ENCODE data around the gene CPSF3.
"Not testable (repeated sequence)": the region's sequence is repeated elsewhere in the genome, so short reads cannot be mapped to it uniquely, and the experiment has no call there.

CPSF3 gene

GRCh38 chr2:9394816-9395215, 28.6 kb upstream of the CPSF3 start:
- DNase-seq (ENCODE audit: low spot score): no peak

DNA sequence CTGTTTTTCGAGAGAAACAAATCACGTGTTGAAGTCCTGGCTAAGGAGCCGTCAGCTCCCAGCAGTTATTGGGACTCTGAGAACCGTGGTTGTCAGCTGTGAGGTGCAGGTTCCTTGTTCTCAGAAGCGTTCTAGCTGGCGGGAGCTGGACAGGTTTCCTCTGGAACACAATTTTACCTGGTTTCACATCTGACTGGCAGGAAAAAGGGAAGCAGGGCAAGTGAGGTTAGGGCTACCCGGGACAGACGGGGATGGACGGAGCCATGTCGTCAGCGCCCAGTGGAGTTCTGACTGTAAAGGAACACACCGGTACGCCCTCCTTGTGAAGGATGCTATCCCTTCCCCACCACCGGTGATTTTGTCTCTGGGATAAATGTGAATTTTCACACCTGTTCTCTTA, 26.3 kb upstream of the CPSF3 start:
- no peak for DNase-seq (ENCODE audit: low spot score)

- not testable (repeated sequence) for DNase-seq (ENCODE audit: low spot score)
Observed at GRCh38 chr2:9398251-9398650, 25.2 kb upstream of the CPSF3 start.

- no peak for DNase-seq (ENCODE audit: low spot score)
Observed at GRCh38 chr2:9398881-9399780, 24.3 kb upstream of the CPSF3 start.

- DNase-seq (ENCODE audit: low spot score): no peak
Observed at GRCh38 chr2:9400268-9401058, 23.0 kb upstream of the CPSF3 start.

GRCh38 chr2:9401059-9401547, 22.4 kb upstream of the CPSF3 start:
- no peak for DNase-seq (ENCODE audit: low spot score)

DNA sequence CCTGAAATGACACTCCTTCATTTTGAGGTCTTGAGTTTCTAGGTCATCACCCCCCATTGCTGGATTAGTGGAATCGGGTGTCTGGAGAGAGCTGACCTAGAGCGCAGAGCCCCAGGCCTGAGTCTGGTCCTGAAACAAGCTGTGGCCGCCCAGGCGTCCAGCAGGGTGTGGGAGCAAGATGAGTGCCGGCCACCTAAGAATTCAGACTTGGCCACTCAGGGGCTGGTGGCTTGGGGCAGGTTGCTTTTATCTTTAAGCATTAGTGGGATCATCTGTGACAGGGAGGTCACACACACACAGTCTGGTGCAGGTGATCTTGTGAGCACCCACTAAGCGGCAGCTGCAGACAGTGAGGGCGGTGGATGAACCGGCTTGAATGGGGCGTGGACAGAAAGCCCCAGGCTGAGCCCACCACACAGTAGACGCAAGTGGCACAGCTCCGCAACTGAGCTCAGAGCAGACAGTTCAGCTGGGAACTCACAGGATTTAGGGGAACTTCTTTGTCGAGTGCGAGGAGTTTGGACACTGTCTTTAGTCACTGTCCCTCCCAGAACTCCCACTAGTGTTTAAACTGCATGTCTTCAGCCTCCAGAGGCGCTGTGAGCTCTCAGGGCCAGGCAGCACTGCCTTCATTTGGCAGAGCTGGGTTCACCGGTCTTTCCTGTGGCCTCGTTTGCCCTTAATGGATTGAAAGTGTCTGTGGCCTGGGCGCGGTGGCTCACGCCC, 21.6 kb upstream of the CPSF3 start:
- no peak for DNase-seq (ENCODE audit: low spot score)

GRCh38 chr2:9403924-9404323, 19.5 kb upstream of the CPSF3 start:
- no peak for DNase-seq (ENCODE audit: low spot score)

GRCh38 chr2:9404451-9404850, 19.0 kb upstream of the CPSF3 start:
- DNase-seq (ENCODE audit: low spot score): no peak

DNA sequence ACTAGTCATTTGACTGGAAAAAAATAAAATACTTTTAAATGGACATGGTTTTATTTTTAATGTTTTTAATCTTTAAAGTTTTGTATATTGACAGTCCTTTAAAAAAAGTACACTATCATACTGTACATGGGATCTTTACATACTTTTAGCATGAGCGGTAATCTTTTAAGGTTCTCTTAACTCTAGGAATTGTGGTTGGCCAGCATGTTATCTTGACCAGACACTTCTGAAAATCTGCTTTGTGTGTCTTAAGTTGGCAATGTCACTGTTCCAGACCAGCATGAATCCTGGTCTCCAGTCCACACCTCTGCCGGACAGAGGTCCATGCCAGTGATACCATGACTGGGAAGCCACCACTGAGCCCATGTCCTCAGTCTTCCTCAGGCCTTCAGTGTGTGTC, 17.8 kb upstream of the CPSF3 start:
- no peak for DNase-seq (ENCODE audit: low spot score)

DNA sequence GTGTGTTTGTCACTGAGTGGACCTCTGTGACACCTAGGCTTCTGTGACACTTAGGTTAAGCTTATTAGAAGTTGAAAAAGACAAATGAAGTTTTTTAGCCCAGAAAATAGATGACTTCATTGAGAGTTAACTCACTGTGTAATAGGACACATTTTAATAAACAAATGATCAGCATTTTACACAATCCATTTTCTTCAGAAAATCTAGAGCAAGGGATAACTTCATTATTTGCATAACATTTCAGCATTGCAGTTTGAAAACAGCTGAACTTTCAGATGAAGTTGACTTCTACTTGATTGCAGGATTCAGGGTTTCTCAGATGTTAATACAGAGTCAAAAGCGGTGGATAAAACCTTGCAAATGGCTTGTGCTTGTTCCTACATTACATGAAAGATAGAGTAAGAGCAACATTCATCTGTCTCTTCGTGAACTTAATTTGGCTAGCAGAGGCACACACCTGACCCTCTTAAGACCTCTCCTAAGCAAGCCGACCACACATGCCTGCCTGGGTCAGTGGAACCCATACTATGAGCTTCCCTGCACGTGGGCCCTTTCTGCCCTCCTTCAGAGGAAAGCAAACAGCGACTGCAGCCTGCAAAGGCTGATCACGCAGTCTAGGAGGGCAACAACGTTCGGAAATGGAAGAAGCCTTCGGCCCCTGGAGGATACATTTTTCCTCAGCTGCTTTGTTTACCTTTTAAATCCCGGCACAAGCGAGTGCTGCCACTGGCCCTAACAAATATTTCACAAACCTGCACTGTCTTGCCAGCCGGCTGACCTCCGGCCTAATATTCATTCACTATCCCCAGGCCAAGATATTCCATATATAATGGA, 16.7 kb upstream of the CPSF3 start:
- DNase-seq (ENCODE audit: low spot score): no peak

- no peak for DNase-seq (ENCODE audit: low spot score)
Observed at GRCh38 chr2:9407363-9407811, 16.1 kb upstream of the CPSF3 start.

GRCh38 chr2:9408641-9409151, 14.8 kb upstream of the CPSF3 start:
- DNase-seq (ENCODE audit: low spot score): no peak

GRCh38 chr2:9410108-9410507, 13.3 kb upstream of the CPSF3 start:
- DNase-seq (ENCODE audit: low spot score): no peak

GRCh38 chr2:9412781-9413180, 10.7 kb upstream of the CPSF3 start:
- no peak for DNase-seq (ENCODE audit: low spot score)

DNA sequence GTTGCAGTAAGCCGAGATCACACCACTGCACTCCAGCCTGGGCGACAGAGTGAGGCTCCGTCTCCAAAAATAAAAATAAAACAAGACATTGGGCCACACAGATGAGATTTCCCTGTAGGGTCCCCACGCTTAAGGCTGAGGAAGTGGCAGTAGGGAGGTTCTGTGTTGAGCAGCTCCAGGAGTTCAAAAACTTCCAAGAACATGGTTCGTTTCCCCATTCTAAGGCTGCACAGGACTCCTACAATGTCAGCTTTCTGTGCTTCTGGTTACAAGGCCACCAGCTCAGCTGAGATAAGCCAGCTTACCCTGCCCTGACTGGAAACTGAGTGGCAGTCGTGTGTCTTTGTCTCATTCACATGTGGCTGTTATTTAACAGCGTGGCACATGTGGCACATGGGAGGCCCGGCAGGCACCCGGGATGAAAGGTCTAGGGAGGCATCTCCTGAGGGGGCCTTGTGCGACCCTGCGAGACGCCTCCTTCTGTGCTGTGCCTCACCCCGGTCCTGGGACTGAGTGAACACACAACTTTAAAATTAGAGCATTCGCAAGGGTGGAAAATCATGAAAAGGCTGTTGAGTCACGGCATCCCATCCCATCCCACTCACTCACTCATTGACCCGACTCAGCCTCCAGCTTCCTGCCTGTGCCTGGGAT, 7.8 kb upstream of the CPSF3 start:
- no peak for DNase-seq (ENCODE audit: low spot score)

- no peak for DNase-seq (ENCODE audit: low spot score)
Observed at GRCh38 chr2:9416267-9416961, 7.0 kb upstream of the CPSF3 start.

DNA sequence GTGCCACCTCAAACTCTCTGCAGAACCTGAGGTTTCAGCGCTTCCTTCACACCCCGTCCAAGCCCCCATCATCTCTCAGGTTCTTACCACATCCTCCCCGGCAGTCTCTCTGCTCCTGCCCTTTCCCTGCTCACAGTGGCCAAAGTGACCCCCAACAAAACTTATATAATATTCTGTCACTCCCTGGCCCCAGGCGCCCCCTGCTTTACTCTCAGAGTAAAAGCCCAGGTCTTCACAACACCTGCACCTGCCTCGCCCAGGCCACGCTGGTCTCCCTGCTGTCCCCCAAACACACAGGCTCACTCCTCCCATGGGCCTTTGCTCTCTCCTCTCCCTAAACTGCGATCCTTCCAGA, 6.5 kb upstream of the CPSF3 start:
- no peak for DNase-seq (ENCODE audit: low spot score)

- no peak for DNase-seq (ENCODE audit: low spot score)
Observed at GRCh38 chr2:9417725-9418124, 5.7 kb upstream of the CPSF3 start.

GRCh38 chr2:9418746-9419145, 4.7 kb upstream of the CPSF3 start:
- DNase-seq (ENCODE audit: low spot score): no peak
